Measurements from ENCODE around the gene DGKB.

DNA sequence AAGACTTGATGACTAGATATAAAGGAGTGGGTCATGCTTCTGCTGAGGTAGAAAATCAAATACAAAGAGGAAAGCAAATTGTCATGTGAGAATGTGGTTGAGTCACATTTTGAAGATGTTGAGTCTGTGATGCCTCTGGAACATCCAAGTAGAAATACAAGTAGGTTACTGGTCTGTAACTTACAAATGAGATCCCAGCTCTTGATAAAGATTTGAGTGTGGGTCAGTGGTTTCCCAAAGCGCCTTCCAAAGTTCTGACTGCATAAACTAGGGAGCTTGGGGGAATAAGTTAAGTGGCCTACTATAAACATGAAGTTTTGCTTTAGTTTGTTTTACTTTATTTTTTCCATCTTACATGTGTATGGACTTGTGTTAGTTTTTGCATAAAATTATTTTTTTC is 768.8 kb downstream of the DGKB start:
- TF ChIP-seq POLR2A (IDR thresholded peaks at IDR 0.05) (no peak), POLR2AphosphoS5 (IDR thresholded peaks at IDR 0.05) (no peak), EP300 (IDR thresholded peaks at IDR 0.05) (no peak)
- TF ChIP-seq, protein P1, sequence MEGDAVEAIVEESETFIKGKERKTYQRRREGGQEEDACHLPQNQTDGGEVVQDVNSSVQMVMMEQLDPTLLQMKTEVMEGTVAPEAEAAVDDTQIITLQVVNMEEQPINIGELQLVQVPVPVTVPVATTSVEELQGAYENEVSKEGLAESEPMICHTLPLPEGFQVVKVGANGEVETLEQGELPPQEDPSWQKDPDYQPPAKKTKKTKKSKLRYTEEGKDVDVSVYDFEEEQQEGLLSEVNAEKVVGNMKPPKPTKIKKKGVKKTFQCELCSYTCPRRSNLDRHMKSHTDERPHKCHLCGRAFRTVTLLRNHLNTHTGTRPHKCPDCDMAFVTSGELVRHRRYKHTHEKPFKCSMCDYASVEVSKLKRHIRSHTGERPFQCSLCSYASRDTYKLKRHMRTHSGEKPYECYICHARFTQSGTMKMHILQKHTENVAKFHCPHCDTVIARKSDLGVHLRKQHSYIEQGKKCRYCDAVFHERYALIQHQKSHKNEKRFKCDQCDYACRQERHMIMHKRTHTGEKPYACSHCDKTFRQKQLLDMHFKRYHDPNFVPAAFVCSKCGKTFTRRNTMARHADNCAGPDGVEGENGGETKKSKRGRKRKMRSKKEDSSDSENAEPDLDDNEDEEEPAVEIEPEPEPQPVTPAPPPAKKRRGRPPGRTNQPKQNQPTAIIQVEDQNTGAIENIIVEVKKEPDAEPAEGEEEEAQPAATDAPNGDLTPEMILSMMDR (IDR thresholded peaks at IDR 0.05), result no peak

All from stomach (tissue), 4 donors.